ENCODE data around the gene GBP1. TPM values are rescaled to one million over a fixed set of nuclear protein-coding genes. Genes with fewer than 3 reads are reported as not detected.

Gene GBP1

GRCh38 chr1:89005286-89006151 is 59.5 kb downstream of the GBP1 start:
- Histone ChIP-seq H3K27me3 (ENCODE audit: control insufficient read depth in 1 of 2, insufficient read depth in 1 of 2, low read length in 2 of 2) (no peaks in the 10 kb centered on the region), H3K36me3 (ENCODE audit: control insufficient read depth in 1 of 2, insufficient read depth in 2 of 2, low read depth in 1 of 2, low read length in 2 of 2) (peaks cover 16 to 64% of the 10 kb centered on the region in 2 experiments), H3K4me1 (ENCODE audit: control insufficient read depth, insufficient read depth, low read depth, low read length) (no peaks in the 10 kb centered on the region), H3K79me1 (replicated peaks; ENCODE audit: low read length, poor library complexity, severe bottlenecking) (peaks cover 3% of the 10 kb centered on the region), H2BK5ac (ENCODE audit: low read depth, low read length, poor library complexity, severe bottlenecking) (no peak overlapping the region), H3K9me3 (ENCODE audit: control insufficient read depth, low read length) (no peaks in the 10 kb centered on the region), H2AK5ac (ENCODE audit: low read length, severe bottlenecking) (no peak overlapping the region), H2BK15ac (ENCODE audit: low read depth, poor library complexity, severe bottlenecking) (no peak overlapping the region), H4K8ac (ENCODE audit: low read length) (no peak overlapping the region), H2BK120ac (ENCODE audit: low read depth, low read length) (no peak overlapping the region), H4K91ac (ENCODE audit: low read length) (no peak overlapping the region), H3K9ac (ENCODE audit: low read length) (no peak overlapping the region), H3K27ac (ENCODE audit: low read length, poor library complexity, severe bottlenecking) (no peak overlapping the region), H3K4ac (ENCODE audit: low read depth in 1 of 2, low read length in 2 of 2) (no peak overlapping the region), H3K4me3 (ENCODE audit: insufficient read depth in 1 of 2, low read depth in 1 of 2, low read length in 2 of 2) (no peak overlapping the region), H2BK12ac (ENCODE audit: low read length in 2 of 2) (no peak overlapping the region), H3K4me2 (ENCODE audit: low read length, poor library complexity, severe bottlenecking) (no peak overlapping the region), H3K14ac (ENCODE audit: low read length in 2 of 2) (no peak overlapping the region), H3K18ac (ENCODE audit: low read depth in 1 of 2, low read length in 2 of 2) (no peak overlapping the region), H3K23ac (ENCODE audit: low read length in 2 of 2) (no peak overlapping the region), H2AFZ (ENCODE audit: low read depth, low read length) (no peak overlapping the region)
- no peak for DNase-seq
- 93% methylated on average over 7 of the region's 9 CpGs for WGBS

Small RNAs within 50 kb of the gene (small RNA-seq; reads per million reads assigned to genes)
- gene RF00019 (ENCODE audit: low read depth), result not detected

Data from mesenchymal stem cell (in vitro differentiated cells and primary cell).